GM18861 (cell line): Measurements from ENCODE around the gene FKBP4.

Experiments used
- ATAC-seq: cut with Tn5 transposase; IDR thresholded peaks from one replicate; pipeline ENCODE4 v1.9.1; 2021; ENCODE audit not compliant: unreplicated experiment

FKBP4 gene

DNA sequence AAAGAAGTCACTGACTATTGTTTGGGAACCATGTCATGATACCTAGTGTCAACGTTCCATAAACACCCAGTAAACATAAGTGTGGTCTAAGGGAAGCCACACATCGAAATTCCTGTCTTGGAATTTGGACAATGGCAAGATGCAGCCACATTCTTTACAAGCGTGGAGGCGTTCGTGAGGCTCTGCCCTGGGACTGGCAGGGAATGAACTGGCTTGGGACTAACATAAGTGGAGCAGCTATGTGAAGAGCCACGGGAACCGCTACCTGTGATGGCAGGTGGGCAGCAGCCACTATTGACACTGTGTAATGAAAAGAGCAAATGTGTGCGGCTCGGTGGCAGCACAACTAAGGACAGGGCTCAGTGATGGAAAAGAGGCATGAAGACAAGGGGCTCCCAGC, 50.0 kb downstream of the FKBP4 start:
- no peak for ATAC-seq

DNA sequence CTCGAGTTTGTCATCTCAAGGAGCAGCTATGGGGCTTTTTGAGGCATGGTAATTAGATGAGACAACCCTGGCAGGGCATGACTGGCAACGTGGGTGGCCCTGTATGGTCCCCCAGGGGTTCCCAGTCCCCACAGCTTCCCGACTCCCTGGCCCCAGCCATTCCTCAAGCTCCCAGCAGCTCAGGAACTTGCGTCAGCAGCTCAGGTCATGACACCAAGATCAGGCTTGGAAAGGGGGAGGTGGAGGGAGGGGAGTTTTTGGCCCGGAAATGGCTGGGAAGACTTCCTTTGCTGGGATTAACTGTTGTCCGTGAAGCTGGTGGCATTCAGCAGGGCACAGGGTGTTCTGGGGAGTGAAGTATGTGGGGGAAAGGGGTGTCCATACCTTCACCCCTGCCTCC, 50.5 kb downstream of the FKBP4 start:
- no peak for ATAC-seq

DNA sequence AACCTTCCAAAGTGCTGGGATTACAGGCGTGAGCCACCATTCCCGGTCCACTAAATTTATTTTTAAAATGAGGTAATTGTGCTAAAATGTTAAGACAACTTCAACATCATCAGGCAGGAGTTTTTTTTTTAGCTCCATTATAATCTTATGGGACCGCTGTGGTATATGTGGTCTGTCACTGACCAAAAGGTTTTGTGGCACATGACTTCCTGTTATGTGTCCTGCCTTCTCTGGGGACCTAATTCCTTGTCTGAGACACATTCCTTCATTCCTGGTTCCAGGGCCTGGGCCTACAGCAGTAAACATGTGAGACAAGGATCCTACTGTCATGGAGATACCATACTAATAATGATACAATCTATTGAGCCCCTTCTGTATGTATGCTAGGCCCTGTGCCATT, 57.2 kb downstream of the FKBP4 start:
- ATAC-seq = no peak

DNA sequence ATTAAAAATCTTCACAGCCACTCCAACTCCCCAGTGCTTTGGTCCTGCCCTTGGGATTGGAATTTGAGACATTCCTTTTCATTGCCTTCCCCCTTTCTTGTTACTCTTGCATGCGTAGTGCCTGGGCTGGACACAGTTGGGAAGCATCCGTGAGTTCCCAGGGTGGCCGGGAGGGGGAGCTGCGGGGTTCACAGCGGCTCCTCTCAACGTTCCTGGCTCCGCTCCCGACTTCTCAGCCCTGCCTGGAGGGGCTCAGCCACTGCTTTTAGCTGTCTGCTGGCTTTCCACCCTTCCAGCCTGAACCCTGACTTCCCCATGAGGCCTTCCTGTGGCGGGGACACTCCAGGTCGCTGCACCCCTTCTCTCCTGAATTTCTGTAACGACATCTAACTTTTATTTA, 58.9 kb downstream of the FKBP4 start:
- no peak for ATAC-seq
